Smooth muscle cell (in vitro differentiated cells): ENCODE measurements around the gene MAGEA9B. TPM values are rescaled to one million over a fixed set of nuclear protein-coding genes. Genes with fewer than 3 reads are reported as not detected.
"Not testable (repeated sequence)": the region's sequence is repeated elsewhere in the genome, so short reads cannot be mapped to it uniquely, and the experiment has no call there.

Source experiments
- DNase-seq: peaks from one replicate; lab custom pipeline; 2025; ENCODE audit not compliant: unreplicated experiment; lab: John Stamatoyannopoulos, UW
- H2AFZ ChIP-seq: fragments of 200-600 bp; sonication (generic); 2 replicates; pipeline ENCODE4 v1.6.0; 2016; ENCODE audit warnings: antibody characterized with exemption, low read depth, mild to moderate bottlenecking
- H3F3A ChIP-seq: fragments of 200-600 bp; sonication (generic); 2 replicates; pipeline ENCODE4 v1.6.0; 2017; ENCODE audit warnings: antibody characterized with exemption, low read depth
- H3K27ac ChIP-seq: fragments of 200-600 bp; sonication (generic); 2 replicates; pipeline ENCODE4 v1.5.1; 2016; ENCODE audit warnings: low read depth, mild to moderate bottlenecking
- H3K27me3 ChIP-seq: fragments of 200-600 bp; sonication (generic); 2 replicates; pipeline ENCODE4 v1.6.1; 2016; ENCODE audit warnings: low read depth, mild to moderate bottlenecking
- H3K36me3 ChIP-seq: fragments of 200-600 bp; sonication (generic); 2 replicates; pipeline ENCODE4 v1.5.1; 2016; ENCODE audit warnings: low read depth
- H3K4me1 ChIP-seq: fragments of 200-600 bp; sonication (generic); 2 replicates; pipeline ENCODE4 v1.5.1; 2016; ENCODE audit warnings: low read depth
- H3K4me2 ChIP-seq: fragments of 200-600 bp; sonication (generic); 2 replicates; pipeline ENCODE4 v1.6.0; 2016; ENCODE audit warnings: mild to moderate bottlenecking
- H3K4me3 ChIP-seq: fragments of 200-600 bp; sonication (generic); 2 replicates; pipeline ENCODE4 v1.5.1; 2016; ENCODE audit warnings: mild to moderate bottlenecking
- H3K79me2 ChIP-seq: fragments of 200-600 bp; sonication (generic); 2 replicates; pipeline ENCODE4 v1.6.0; 2016; ENCODE audit warnings: low read depth, mild to moderate bottlenecking
- H3K9ac ChIP-seq: fragments of 200-600 bp; sonication (generic); 2 replicates; pipeline ENCODE4 v1.6.0; 2016; ENCODE audit warnings: low read depth
- H3K9me3 ChIP-seq: fragments of 200-600 bp; sonication (generic); replicated peaks from 2 replicates; pipeline ENCODE4 v1.5.1; 2016; ENCODE audit warnings: low read depth
- H4K20me1 ChIP-seq: fragments of 200-600 bp; sonication (generic); 2 replicates; pipeline ENCODE4 v1.6.0; 2016; ENCODE audit warnings: low read depth
- WGBS: methylation state at CpG from one replicate; pipeline ENCODE4 v1.1.7; 2016; ENCODE audit warnings: low lambda C conversion rate; 5-methylcytosine and 5-hydroxymethylcytosine counted together
- polyA plus RNA-seq: library from polyadenylated mRNA; unstranded; fragments of >200 nt; fragmentation: Nextera tagmentation; extraction: Ambion mirVana; gene quantifications from 2 replicates; pipeline ENCODE4 v1.2.1, GENCODE V29; 2016
- total RNA-seq: library from RNA; depleted of rRNA; stranded (reverse); fragments of >200 nt; gene quantifications from 2 replicates; pipeline ENCODE4 v1.2.3, GENCODE V29; 2014

MAGEA9B gene
- total and polyA plus RNA-seq, 2 experiments from 2014 or later = not detected

GRCh38 chrX:149598603-149599002 is 11.3 kb upstream of the MAGEA9B start:
- not testable (repeated sequence) for H3K4me2 ChIP-seq, H3K9me3 ChIP-seq, H4K20me1 ChIP-seq, H3K4me1 ChIP-seq, H3K36me3 ChIP-seq, H3K79me2 ChIP-seq, H2AFZ ChIP-seq, H3F3A ChIP-seq, H3K27ac ChIP-seq, H3K27me3 ChIP-seq, DNase-seq, H3K9ac ChIP-seq, H3K4me3 ChIP-seq
- WGBS = 60% methylated on average over 6 of the region's 11 CpGs

GRCh38 chrX:149595943-149596342 is 8.7 kb upstream of the MAGEA9B start:
- H3K4me3 ChIP-seq, H3F3A ChIP-seq, H2AFZ ChIP-seq, DNase-seq, H4K20me1 ChIP-seq, H3K9me3 ChIP-seq, H3K4me1 ChIP-seq, H3K27me3 ChIP-seq, H3K4me2 ChIP-seq, H3K27ac ChIP-seq, H3K79me2 ChIP-seq, H3K36me3 ChIP-seq, H3K9ac ChIP-seq: not testable (repeated sequence)
- WGBS = no CpG with 5 or more reads among the region's 7 CpGs

- not testable (repeated sequence) for H3K4me1 ChIP-seq, H2AFZ ChIP-seq, H3K4me3 ChIP-seq, DNase-seq, H3K4me2 ChIP-seq, H4K20me1 ChIP-seq, H3K9ac ChIP-seq, H3K79me2 ChIP-seq, H3K9me3 ChIP-seq, H3K36me3 ChIP-seq, H3F3A ChIP-seq, H3K27me3 ChIP-seq, H3K27ac ChIP-seq
- no CpG with 5 or more reads among the region's 17 CpGs for WGBS
Observed at GRCh38 chrX:149595214-149595613, 8.0 kb upstream of the MAGEA9B start, which contains the start of gene HSFX2. HSFX2 (minus strand) TSS chrX:149595314; CDS start chrX:149594700, 614 bp downstream.

- H3K36me3 ChIP-seq, H2AFZ ChIP-seq, DNase-seq, H3K4me3 ChIP-seq, H3K4me2 ChIP-seq, H3K4me1 ChIP-seq, H3K9ac ChIP-seq, H3K9me3 ChIP-seq, H3K27me3 ChIP-seq, H3F3A ChIP-seq, H3K79me2 ChIP-seq, H3K27ac ChIP-seq, H4K20me1 ChIP-seq: not testable (repeated sequence)
- no CpG with 5 or more reads among the region's 7 CpGs for WGBS
Observed at GRCh38 chrX:149590993-149591392, 3.7 kb upstream of the MAGEA9B start.

- H2AFZ ChIP-seq, H3K4me3 ChIP-seq, H3K9me3 ChIP-seq, H3K4me2 ChIP-seq, H3K9ac ChIP-seq, H3K4me1 ChIP-seq, DNase-seq, H3K27ac ChIP-seq, H3K36me3 ChIP-seq, H3F3A ChIP-seq, H3K27me3 ChIP-seq, H4K20me1 ChIP-seq, H3K79me2 ChIP-seq: not testable (repeated sequence)
- WGBS = 88% methylated on average over 7 of the region's 17 CpGs
Observed at GRCh38 chrX:149585631-149586030, 1.6 kb downstream of the MAGEA9B start.

GRCh38 chrX:149573456-149573855 is 13.8 kb downstream of the MAGEA9B start:
- not testable (repeated sequence) for H3K9me3 ChIP-seq, H3K4me2 ChIP-seq, H3K36me3 ChIP-seq, H3F3A ChIP-seq, H3K9ac ChIP-seq, H3K4me1 ChIP-seq, H3K27ac ChIP-seq, H3K79me2 ChIP-seq, H4K20me1 ChIP-seq, DNase-seq, H2AFZ ChIP-seq, H3K4me3 ChIP-seq, H3K27me3 ChIP-seq
- no CpG with 5 or more reads among the region's 1 CpG for WGBS
